H7 (cell line): ENCODE data around the gene PLCB2. TPM values are rescaled to one million over a fixed set of nuclear protein-coding genes. Genes with fewer than 3 reads are reported as not detected.

Source experiments
- DNase-seq: peaks from one replicate; pipeline ENCODE4 v3.0.0; 2012
- H3K27me3 ChIP-seq: 2 replicates; pipeline ENCODE4 v1.6.0; 2011; ENCODE audit warnings: mild to moderate bottlenecking, low read length; ENCODE audit not compliant: control insufficient read depth, insufficient read depth
- H3K36me3 ChIP-seq: replicated peaks from 2 replicates; pipeline ENCODE4 v1.5.1; 2011; ENCODE audit warnings: low read length; ENCODE audit not compliant: control insufficient read depth, insufficient read depth
- H3K4me3 ChIP-seq: 2 replicates; pipeline ENCODE4 v1.5.1; 2011; ENCODE audit warnings: low read depth, mild to moderate bottlenecking, control low read depth, low read length, moderate library complexity; ENCODE audit not compliant: insufficient read depth
- total RNA-seq: library from RNA; depleted of rRNA; stranded (reverse); fragments of >200 nt; shearing (Covaris generic); gene quantifications from 2 replicates; pipeline ENCODE4 v1.2.3, GENCODE V29; 2014

The PLCB2 gene
- total RNA-seq, 1 experiment from 2014 or later = 11.3 TPM

DNA sequence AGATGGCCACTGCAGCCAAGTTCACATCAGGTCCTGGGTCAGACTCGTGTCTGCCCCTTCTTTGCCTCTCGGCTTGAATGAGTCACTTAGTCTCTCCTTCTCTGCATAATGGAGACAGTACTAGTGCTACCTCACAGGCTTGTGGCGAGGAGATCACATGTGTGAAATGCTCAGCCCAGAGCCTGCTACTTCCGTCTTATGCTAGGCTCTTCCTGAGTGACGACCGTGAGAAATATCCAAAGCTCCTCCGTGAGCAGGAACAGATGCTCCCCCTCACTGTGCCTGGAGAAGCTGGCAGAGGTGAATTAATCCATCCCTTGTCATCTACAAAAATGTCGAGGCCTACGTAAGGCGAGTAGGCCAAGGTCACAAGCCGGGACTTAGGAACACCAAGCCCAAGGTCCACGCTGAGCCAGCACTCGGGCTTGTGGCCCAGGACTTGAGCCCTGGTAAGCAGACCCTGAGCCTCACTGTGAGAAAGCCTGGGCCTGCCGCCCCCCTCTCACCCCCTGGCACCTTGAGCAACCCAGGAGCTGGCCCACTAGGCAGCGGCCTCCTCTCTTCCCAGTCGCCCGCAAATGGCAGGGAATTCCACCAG, 51.0 kb downstream of the PLCB2 start:
- Histone ChIP-seq H3K27me3 (peaks cover 24% of the 10 kb centered on the region), H3K36me3 (no peaks in the 10 kb centered on the region; the same call in none of the 2 replicates), H3K4me3 (no peak overlapping the region)
- DNase-seq = no peak

DNA sequence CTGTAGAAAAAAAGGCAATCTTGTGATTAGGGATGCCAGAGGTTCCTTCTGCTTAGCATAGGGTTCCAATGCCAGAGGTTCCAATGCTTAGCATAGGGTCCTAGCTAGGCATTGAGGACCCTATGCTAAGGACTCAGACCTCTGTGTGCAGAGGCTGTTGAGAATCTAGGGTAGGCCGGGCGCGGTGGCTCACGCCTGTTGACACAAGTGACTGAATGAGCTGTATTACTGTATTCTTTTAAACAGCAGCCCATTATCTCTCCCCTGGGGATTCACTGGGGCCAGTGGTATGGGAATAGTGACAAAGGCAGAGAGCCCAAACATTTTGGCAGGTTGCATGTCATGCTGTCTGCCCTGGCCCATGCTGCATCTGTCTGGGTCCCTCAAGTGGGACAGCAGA, 52.7 kb downstream of the PLCB2 start:
- no peak for DNase-seq
- Histone ChIP-seq H3K27me3 (peaks cover 31% of the 10 kb centered on the region), H3K36me3 (no peaks in the 10 kb centered on the region; the same call in none of the 2 replicates), H3K4me3 (no peak overlapping the region)

DNA sequence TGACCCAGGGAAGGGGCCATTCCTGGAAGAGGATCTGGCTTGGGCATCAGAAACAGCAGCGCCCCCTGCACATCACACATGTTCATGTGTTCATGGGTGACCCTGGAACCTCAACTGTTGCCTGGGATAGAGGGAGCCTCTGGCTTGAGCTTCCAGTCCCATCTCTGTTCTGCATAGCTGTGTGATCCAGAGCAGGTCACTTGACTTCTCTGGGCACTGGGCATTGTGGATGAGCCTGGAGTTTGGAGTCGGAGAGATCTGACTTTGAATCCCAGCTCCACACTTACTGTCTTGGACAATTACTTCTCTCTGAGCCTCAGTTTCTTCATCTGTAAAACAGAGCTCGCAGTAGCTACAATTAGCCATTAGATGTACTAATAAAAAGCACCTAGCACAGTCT, 53.3 kb downstream of the PLCB2 start:
- Histone ChIP-seq H3K27me3 (peaks cover 31% of the 10 kb centered on the region), H3K4me3 (no peak overlapping the region), H3K36me3 (no peaks in the 10 kb centered on the region; the same call in none of the 2 replicates)
- no peak for DNase-seq

DNA sequence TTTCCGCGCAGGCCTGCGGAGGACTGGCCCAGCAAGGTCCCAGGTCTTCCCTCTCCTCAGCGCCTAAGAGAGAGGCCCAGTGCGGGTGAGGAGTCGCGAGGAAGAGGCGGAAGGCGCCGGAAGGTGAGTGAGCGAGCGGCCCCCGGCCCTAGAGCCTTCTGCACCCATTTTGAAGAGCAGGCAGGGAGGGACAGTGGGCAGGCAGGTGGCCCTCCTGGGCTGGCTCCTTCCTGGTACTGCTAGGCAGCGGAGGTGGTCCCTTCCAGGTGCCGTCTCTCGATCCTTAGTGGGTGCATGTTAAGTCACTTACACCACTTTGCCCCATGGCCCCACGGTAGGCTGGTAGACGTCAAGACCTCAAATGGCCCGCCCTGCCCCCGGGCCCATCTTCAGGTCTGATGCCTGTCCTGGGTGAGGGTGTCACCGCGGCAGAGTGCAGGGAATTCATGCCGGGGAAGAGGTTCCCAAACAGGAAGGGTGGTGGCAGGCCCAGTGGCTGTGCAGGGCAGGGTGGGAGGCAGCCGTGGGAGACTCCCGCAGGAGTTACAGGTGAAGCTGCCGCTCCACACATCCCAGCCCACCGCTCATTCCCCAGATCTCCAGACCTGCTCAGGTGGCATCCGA, 54.5 kb downstream of the PLCB2 start:
- Histone ChIP-seq H3K4me3 (peak overlapping the region; percentile 58), H3K27me3 (peaks cover 31% of the 10 kb centered on the region), H3K36me3 (no peaks in the 10 kb centered on the region; the same call in none of the 2 replicates)
- DNase-seq = no peak

DNA sequence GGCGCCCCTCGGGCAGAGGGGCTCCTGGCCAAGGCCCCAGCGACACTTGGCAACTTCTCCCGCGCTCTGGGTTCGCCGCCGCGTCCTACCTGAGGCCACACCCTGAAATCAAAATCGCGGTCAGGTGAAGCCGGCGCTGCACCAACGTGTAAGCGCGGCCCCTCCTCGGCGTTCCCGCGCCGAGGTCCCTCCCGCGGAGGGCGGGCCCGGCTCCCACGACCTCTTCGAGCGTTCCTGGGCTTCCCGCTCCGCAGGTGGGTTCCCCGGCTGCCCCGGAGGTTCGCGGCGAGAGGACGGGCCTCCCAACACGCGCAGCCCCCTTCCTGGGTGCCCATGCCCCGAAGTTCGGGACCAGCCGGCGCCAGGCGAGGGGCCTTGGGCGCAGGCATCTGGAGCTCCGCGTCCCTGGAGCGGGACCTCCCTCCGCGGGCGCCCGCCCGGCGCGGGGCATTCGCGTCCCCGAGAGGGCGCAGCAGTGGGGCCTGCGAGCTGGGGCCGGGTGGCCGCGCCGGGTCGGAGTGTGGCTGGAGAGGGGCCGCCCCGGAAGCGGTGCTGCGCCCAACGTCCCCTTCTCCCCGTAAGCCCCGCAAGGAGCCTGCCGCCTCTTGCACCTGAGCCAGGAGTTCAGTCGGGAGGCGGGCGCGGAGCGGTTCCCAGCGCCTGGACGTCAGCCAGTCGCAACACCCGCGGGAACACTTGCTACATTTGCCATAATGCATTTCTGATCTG, 55.1 kb downstream of the PLCB2 start:
- Histone ChIP-seq H3K36me3 (no peaks in the 10 kb centered on the region; the same call in none of the 2 replicates), H3K4me3 (peak overlapping the region; percentile 58), H3K27me3 (peaks cover 31% of the 10 kb centered on the region)
- peak; percentile 92 for DNase-seq

DNA sequence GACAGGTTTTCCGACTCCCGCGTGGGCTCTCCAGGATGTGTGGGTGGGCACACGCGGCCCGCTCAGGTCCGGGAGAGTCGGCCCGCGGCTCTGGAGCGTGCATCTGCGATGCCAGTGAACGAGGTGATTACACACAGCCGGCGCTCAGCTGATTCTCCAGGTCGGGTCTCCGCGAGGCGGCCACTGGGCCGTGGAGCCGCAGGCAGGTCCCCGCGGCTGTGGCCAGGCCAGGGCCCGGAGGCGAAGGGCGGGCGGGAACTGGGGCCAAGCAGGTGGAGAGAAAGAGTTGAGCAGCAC, 55.6 kb downstream of the PLCB2 start:
- H3K4me3 ChIP-seq = peak overlapping the region; percentile 58
- no peaks in the 10 kb centered on the region; the same call in none of the 2 replicates for H3K36me3 ChIP-seq
- peaks cover 31% of the 10 kb centered on the region for H3K27me3 ChIP-seq
- no peak for DNase-seq

DNA sequence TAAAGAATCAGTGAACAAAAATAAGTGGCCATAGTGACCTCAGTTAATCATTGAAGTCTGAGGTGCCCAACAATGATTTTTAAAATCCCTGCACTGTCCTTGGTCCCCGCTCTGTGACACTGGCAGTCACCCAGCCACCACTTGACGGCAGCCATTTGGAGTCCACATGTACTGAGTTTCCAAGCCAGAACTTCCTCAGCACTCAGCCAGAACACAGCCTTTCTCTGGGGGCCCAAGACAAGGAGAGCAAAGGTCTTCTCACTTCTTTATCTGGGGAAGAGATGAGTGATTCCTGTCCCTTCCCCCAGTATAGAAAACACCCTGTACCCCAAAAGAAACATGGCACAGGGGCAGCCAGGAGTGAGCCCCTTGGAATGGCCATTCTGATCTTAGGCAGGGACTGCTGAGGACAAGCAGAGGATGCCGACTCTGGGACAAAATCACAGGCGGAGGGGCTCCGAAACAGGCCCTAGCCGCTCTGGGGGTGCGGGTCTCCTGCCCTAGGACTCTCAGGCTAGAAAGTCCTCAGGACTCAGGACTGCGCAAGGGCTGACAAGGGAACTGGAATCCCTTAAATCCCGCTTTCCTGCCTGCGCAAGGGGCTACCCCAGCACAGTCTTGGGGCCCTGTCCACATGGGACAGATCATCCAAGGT, 56.1 kb downstream of the PLCB2 start:
- H3K27me3 ChIP-seq = peaks cover 31% of the 10 kb centered on the region
- no peak overlapping the region for H3K4me3 ChIP-seq
- DNase-seq = peak; percentile 30
- no peaks in the 10 kb centered on the region; the same call in 1 of the 2 replicates for H3K36me3 ChIP-seq

DNA sequence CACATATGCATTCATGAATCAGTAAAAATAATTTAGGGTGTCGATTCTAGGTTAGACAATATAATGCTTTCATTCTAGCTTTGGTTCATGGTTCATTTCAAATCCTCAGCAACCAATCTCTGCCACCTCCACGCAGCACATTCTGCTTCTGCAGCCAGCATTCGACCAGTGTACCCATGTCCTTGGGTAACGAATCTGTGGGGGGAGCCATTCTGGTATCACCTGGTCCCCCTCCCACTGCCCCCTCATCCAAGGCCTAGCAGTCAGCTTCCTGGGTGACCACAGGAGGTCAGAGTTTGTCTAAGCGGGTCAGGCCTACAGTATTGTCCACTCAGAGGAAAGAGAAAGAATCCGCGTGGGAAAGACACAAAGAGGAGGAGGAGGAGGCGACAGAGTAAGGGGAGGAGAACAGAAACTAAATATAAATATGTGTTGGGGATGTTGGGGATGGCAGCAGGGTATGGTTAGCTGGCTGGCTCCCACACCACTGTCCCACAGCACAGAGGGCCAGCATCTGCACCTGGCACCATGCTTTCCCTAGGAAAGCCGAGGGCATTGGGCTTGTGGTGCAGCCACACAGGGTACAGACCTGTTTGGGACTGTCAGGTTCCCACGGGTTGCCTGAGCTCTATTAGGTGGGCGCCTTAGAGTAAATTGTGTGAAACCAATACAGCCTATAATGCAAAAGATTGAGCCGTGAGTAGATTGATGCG, 56.8 kb downstream of the PLCB2 start:
- H3K36me3 ChIP-seq = no peaks in the 10 kb centered on the region; the same call in 1 of the 2 replicates
- peak; percentile 43 for DNase-seq
- no peak overlapping the region for H3K4me3 ChIP-seq
- peaks cover 31% of the 10 kb centered on the region for H3K27me3 ChIP-seq

DNA sequence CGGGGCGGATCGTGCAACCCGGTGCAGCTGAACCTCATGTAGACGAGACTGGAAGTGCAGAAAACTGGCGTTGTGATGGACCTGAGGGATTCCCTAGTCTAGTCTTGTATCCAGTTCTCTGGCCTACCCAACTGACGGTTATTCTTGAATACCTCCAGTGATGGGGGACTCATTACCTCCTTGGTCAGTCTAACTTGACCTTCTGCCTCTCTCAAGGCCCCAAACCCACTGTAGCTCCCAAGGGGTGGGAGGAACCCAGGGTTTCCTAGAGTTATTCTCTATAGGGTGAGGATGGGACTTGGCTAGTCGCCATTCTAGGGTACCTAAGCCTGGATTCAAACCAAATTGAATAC, 57.5 kb downstream of the PLCB2 start:
- H3K27me3 ChIP-seq = peaks cover 31% of the 10 kb centered on the region
- H3K36me3 ChIP-seq = no peaks in the 10 kb centered on the region; the same call in 1 of the 2 replicates
- H3K4me3 ChIP-seq = no peak overlapping the region
- no peak for DNase-seq

DNA sequence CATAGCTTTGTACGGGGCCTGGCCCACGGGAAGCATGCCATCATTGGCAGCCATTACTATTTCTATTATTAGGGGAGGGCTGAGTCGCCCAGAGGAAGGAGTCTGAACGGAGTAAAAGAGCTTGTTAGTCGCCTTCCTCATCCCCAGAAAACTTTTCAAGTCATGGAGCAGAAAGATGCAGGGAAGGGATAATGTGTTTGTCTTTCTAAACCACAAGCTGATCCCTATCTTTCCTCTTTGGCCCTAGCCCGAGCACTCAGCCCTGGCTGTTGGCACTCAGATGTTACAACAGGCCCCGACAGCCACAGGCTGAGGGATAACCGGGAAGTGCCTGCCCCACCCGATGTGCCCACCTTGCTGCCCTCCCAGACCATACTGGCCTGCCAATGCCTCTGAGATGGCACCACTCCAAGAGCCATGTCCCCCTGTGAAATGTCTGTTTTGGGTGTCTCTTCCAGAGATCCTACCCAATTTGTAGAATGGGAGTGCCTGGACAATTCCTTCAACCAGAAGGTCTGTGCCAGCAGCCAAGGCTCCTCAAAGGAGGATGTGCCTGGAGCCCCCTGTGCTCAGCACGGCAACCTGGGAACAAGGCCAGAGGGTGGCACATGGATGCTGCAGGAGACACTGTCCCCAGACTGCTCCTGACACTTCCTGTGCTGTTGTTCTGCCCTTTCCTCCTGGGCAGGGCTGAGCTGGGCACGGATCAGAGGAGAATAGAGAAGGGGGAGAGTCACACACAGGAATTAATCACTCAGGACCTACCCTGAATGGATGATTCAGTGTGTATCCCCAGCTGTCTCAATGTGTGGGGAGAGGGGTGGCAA, 58.0 kb downstream of the PLCB2 start:
- no peaks in the 10 kb centered on the region for H3K36me3 ChIP-seq
- peaks cover 31% of the 10 kb centered on the region for H3K27me3 ChIP-seq
- DNase-seq = peak; percentile 28
- H3K4me3 ChIP-seq = no peak overlapping the region

DNA sequence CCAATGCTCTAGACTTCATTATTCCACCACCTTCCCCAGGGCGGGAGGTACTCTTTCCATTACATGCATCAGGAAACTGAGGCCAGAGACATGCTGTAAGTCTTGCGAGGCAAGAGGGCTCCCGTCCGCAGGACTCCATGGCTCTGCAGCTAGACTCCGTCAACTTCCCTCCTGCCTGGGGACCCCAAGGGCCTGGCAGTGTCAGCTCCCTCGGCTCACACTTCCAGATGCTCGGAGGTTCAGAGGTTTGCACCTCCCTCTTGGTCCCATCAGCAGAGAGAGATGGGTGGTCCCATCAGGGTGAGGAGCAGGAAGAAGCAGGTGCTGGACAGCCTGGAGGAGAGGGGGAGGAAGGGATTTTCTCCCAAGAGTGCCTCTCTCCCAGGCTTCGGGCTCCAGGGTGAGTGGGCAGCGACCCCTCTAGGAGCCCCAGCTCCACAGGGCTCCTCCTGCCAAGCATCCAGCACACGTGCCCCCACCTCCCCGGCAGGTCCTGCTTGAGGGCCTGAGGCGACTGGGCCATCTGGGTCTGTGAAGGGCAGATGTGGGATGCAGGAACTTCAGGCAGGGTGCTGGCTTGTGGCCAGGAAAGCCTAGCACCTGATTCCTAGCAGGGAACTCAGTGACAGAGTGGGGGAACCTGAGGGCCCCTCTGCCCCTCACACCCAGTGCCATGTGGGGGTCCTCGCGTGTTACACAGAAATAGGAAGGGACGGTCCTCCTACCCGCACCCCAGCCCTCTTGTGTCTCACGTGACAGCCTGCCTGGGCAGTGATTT, 59.5 kb downstream of the PLCB2 start:
- DNase-seq = peak; percentile 52
- no peak overlapping the region for H3K4me3 ChIP-seq
- peaks cover 22% of the 10 kb centered on the region for H3K27me3 ChIP-seq
- H3K36me3 ChIP-seq = no peaks in the 10 kb centered on the region

DNA sequence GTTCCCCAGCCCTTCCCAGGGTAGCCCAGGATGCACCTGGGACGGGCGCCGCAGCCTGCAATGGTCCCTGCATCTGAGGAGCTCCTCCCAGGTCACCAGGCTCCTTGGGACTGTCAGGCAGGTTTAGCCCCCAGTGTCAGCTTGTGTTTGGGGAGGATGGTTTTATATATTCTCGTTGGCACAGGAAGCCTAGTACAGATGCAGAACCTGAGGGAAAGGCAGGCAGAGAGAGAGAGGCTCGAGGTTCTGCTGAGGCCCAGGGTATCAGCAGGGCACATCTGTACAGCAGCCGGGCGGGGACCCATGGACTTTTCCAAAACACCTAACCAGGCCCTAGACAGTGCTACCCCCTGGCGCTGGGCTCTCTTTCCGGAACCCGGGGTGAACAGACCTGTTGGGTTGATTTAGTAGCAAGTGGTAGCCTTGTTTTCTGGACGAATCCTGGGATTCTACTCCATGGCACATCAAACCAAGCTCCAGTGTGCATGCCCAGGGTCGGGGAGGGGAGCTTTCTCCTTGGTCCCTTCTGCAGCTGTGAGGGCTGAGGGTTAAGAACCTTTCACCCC, 60.2 kb downstream of the PLCB2 start:
- Histone ChIP-seq H3K4me3 (no peak overlapping the region), H3K27me3 (peaks cover 15% of the 10 kb centered on the region), H3K36me3 (no peaks in the 10 kb centered on the region)
- DNase-seq = peak; percentile 38
